Glutamatergic neuron (in vitro differentiated cells): ENCODE results near the gene ENHO. TPM values are rescaled to one million over a fixed set of nuclear protein-coding genes. Genes with fewer than 3 reads are reported as not detected.
A peak's percentile ranks its signal among the peaks of the same experiment; 100 is the strongest.

Experiments used
- DNase-seq: peaks from one replicate; pipeline ENCODE4 v3.0.0; 2022
- H3K27ac Mint-ChIP-seq: one replicate; pipeline ENCODE4 v1.8.0; 2020; ENCODE audit warnings: mild to moderate bottlenecking, mixed read lengths, inconsistent platforms; ENCODE audit not compliant: unreplicated experiment
- H3K27me3 Mint-ChIP-seq: one replicate; pipeline ENCODE4 v1.8.0; 2020; ENCODE audit warnings: mild to moderate bottlenecking, moderate library complexity, mixed read lengths, inconsistent platforms; ENCODE audit not compliant: unreplicated experiment
- H3K36me3 Mint-ChIP-seq: one replicate; pipeline ENCODE4 v1.8.0; 2020; ENCODE audit warnings: mild to moderate bottlenecking, mixed read lengths, inconsistent platforms; ENCODE audit not compliant: unreplicated experiment
- H3K4me1 Mint-ChIP-seq: one replicate; pipeline ENCODE4 v1.8.0; 2020; ENCODE audit warnings: mild to moderate bottlenecking, low read depth, mixed read lengths, inconsistent platforms; ENCODE audit not compliant: unreplicated experiment
- H3K4me3 Mint-ChIP-seq: one replicate; pipeline ENCODE4 v1.8.0; 2020; ENCODE audit warnings: mild to moderate bottlenecking, mixed read lengths, inconsistent platforms; ENCODE audit not compliant: unreplicated experiment
- H3K9me3 Mint-ChIP-seq: one replicate; pipeline ENCODE4 v1.8.0; 2020; ENCODE audit warnings: mild to moderate bottlenecking, moderate library complexity, mixed read lengths, inconsistent platforms; ENCODE audit not compliant: unreplicated experiment
- total RNA-seq: library from RNA; stranded (reverse); fragmentation: NEBNext Ultra II Directional; extraction: Animal tissue kit (Norgen Biotek cat#: 25700); gene quantifications from one replicate; pipeline ENCODE4 v1.2.1, GENCODE V29; 2021; ENCODE audit not compliant: unreplicated experiment
- TF ChIP-seq, protein P1 (sequence below): fragments of 200-600 bp; sonication (generic); IDR thresholded peaks from one replicate; pipeline ENCODE4 v1.5.0; 2021; ENCODE audit not compliant: partially characterized antibody, unreplicated experiment

ENHO gene
- total RNA-seq, 1 donor from 2014 or later = 11.5 TPM

DNA sequence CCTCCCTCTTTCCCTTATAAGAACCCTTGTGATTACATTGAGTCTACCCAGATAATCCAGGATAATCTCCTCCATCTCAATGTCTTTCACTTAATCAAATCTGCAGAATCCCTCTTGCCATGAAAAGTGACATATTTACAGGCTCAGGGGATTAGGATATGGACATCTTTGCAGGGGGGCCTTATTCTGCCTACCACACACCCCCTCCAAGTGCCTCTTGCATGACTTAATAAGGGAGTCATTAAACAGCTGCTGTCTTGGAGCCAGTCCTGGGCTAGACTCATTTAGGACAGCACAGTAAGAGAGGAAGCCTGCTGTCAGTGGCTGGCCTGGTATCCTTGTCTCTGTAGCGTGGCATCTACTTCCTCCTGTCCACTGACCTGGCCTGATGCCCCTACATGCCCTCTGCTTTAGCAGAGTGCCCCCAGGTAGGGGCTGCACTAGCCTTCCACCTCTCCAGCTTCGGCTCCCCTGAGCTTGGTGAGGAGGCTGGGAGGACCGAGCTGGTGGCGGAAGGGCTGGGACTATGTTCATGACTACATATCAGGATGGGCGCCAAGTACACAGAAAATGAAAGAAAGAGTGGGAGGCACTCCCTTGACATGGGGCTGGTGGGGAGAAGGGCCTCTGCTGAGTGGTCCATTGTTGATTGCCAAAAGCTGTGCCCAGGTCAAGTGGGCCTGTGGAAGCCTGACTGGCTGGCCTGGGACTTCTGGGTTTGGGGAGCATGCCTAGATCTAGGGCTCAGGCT lies 17.2 kb downstream of the ENHO start:
- peak overlapping the region; percentile 9 for H3K27ac Mint-ChIP-seq
- TF ChIP-seq, protein P1, sequence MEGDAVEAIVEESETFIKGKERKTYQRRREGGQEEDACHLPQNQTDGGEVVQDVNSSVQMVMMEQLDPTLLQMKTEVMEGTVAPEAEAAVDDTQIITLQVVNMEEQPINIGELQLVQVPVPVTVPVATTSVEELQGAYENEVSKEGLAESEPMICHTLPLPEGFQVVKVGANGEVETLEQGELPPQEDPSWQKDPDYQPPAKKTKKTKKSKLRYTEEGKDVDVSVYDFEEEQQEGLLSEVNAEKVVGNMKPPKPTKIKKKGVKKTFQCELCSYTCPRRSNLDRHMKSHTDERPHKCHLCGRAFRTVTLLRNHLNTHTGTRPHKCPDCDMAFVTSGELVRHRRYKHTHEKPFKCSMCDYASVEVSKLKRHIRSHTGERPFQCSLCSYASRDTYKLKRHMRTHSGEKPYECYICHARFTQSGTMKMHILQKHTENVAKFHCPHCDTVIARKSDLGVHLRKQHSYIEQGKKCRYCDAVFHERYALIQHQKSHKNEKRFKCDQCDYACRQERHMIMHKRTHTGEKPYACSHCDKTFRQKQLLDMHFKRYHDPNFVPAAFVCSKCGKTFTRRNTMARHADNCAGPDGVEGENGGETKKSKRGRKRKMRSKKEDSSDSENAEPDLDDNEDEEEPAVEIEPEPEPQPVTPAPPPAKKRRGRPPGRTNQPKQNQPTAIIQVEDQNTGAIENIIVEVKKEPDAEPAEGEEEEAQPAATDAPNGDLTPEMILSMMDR = no peak
- no peak for DNase-seq
- peaks cover 6% of the 10 kb centered on the region for H3K9me3 Mint-ChIP-seq
- H3K36me3 Mint-ChIP-seq = peaks cover 5% of the 10 kb centered on the region
- no peak overlapping the region for H3K4me3 Mint-ChIP-seq
- peaks cover 13% of the 10 kb centered on the region for H3K4me1 Mint-ChIP-seq
- H3K27me3 Mint-ChIP-seq = peaks cover 3% of the 10 kb centered on the region

DNA sequence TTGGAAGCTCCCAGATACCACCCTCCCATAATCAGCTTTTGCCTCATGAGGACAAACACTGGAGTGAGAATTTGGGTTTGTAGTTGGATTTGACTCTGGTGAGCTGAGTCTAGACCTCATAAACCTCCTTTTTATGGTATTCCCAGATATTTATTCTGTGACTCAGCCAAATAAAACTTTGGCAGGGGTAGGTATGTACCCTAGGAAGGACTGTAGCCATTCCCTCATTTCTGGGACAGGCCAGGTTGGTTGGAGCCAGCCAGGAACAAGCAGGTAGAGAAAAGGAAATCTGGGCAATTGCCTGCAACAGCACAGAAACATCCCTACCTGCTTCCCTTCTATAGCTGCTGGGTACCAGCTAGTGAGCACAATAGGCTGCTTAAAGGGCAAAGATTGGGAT lies 19.4 kb downstream of the ENHO start:
- H3K4me3 Mint-ChIP-seq = no peak overlapping the region
- peaks cover 5% of the 10 kb centered on the region for H3K36me3 Mint-ChIP-seq
- H3K4me1 Mint-ChIP-seq = peaks cover 21% of the 10 kb centered on the region
- no peak overlapping the region for H3K27ac Mint-ChIP-seq
- TF ChIP-seq, protein P1 = no peak
- DNase-seq = no peak
- peaks cover 8% of the 10 kb centered on the region for H3K9me3 Mint-ChIP-seq
- peaks cover 2% of the 10 kb centered on the region for H3K27me3 Mint-ChIP-seq

DNA sequence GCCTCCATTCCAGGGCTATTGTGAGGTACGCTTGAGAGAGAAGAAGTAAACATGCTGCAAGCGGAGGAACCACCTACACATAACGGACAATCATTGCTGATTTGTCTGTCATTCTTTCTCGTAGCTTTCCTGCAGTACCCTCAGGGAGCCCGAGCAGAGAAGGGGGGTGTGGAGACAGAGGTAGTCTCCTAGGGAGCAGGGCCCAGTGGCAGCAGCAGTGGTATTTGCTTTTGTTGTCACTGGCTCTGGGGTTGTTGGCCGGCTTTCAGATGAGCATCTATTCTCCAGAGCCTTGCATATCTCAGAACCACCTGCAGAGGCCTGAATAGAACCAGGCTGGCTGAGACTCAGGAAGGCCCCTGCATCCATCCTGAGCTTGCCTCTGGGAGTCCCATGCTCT lies 19.9 kb downstream of the ENHO start:
- Mint-ChIP-seq H3K4me3 (no peak overlapping the region), H3K27me3 (peaks cover 2% of the 10 kb centered on the region), H3K36me3 (peaks cover 5% of the 10 kb centered on the region), H3K27ac (no peak overlapping the region), H3K9me3 (peaks cover 11% of the 10 kb centered on the region), H3K4me1 (peaks cover 25% of the 10 kb centered on the region)
- TF ChIP-seq, protein P1 = no peak
- DNase-seq = no peak

DNA sequence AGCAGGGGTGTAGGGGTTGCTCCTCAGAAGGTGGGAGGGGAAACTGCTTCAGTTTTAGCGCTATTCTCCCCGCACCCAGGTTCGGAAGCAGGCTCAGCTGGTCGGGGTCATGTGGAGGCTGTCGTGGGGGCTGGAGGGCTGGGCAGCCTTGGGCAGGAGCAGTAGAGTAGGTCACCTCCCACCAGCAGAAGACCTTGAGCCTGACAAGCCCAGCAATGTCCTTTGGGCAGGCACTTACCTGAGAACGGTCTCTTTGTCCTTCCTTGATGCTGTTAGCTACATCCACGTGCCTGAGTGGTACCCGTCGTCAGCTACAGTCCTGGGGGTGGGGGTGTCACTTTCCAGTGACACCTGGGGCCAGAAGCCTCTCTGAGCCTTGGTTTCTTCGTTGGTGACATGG lies 20.3 kb downstream of the ENHO start:
- Mint-ChIP-seq H3K4me3 (no peak overlapping the region), H3K9me3 (peaks cover 15% of the 10 kb centered on the region), H3K27ac (no peak overlapping the region), H3K27me3 (peaks cover 6% of the 10 kb centered on the region), H3K4me1 (peaks cover 29% of the 10 kb centered on the region), H3K36me3 (peaks cover 5% of the 10 kb centered on the region)
- no peak for DNase-seq
- TF ChIP-seq, protein P1 = no peak

DNA sequence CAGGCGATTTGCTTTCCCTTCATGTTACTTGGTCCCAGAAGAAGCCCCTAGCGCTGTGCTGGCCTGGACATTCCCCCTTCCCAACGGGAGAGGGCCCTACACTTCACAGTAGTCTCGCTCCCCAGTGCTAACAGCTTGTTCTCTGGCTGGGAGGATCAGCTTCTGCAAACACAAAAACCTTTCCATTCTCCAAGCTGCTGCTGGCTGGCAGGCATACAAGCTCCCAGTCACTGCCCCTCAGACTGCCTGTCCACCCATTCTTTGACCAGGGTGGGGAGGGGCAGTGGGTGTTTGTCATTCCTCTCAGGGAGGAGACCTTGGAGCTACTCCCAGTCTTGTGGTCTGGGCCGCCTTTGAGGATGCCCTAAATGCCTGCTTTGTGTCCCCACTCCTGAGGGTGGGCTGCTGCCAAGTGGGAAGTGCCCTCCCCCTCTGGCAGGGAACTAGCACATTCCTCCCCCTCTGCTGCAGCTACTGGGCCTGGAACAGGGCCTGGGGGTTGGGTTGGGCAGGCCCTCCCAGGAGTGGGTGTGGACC lies 20.8 kb downstream of the ENHO start:
- H3K36me3 Mint-ChIP-seq = peaks cover 5% of the 10 kb centered on the region
- no peak overlapping the region for H3K27ac Mint-ChIP-seq
- DNase-seq = no peak
- no peak overlapping the region for H3K4me3 Mint-ChIP-seq
- H3K27me3 Mint-ChIP-seq = peaks cover 10% of the 10 kb centered on the region
- TF ChIP-seq, protein P1 = no peak
- peaks cover 32% of the 10 kb centered on the region for H3K4me1 Mint-ChIP-seq
- H3K9me3 Mint-ChIP-seq = peaks cover 16% of the 10 kb centered on the region
